Activated CD4-positive, alpha-beta T cell treated with anti-CD3 and anti-CD28 coated beads for 36 hours (primary cell): ENCODE data around the gene PHC2. TPM values are rescaled to one million over a fixed set of nuclear protein-coding genes. Genes with fewer than 3 reads are reported as not detected.

Source experiments
- microRNA-seq: library from miRNA; unstranded; fragments of <30 nt; microRNA quantifications from one replicate; pipeline ENCODE4 v1.2.0, GENCODE V29; 2021; ENCODE audit warnings: borderline replicate concordance
- total RNA-seq, 2 experiments: library from RNA; stranded (reverse); gene quantifications; one replicate each; pipeline ENCODE4 v1.2.3, GENCODE V29; 2021

PHC2 gene
- total RNA-seq, 2 experiments from 2014 or later = 23.8 to 28.4 TPM

Small RNAs within 50 kb of the gene (microRNA-seq; reads per million reads assigned to microRNA genes)
- 9.5 reads per million, percentile 29 among the genes with 10 or more reads in this experiment for gene MIR3605

Other genes with a start within 250 kb of the PHC2 start
- 1 to 10 TPM; 3.6 to 3.7 TPM for gene TRIM62, start 249.1 kb downstream of the PHC2 start, total RNA-seq
- 10 to 100 TPM; 10.2 to 11.7 TPM for gene ZNF362, start 174.6 kb downstream of the PHC2 start, total RNA-seq
- not detected for gene A3GALT2, start 110.0 kb downstream of the PHC2 start, total RNA-seq
- 1 to 10 TPM; 3.4 to 5.4 TPM for gene ZSCAN20, start 41.5 kb upstream of the PHC2 start, total RNA-seq